Neural progenitor cell (in vitro differentiated cells): ENCODE data around the gene TACR1.

Source experiments
- CTCF ChIP-seq: fragments of 200-600 bp; sonication (generic); IDR thresholded peaks from 2 replicates; pipeline ENCODE4 v1.5.1; 2017; ENCODE audit warnings: antibody characterized with exemption, mild to moderate bottlenecking
- EZH2 ChIP-seq: fragments of 200-600 bp; sonication (generic); IDR thresholded peaks from 2 replicates; pipeline ENCODE4 v1.6.1; 2017; ENCODE audit warnings: antibody characterized with exemption, mild to moderate bottlenecking, moderate library complexity
- EZH2phosphoT487 ChIP-seq: fragments of 200-600 bp; sonication (generic); IDR thresholded peaks from 2 replicates; pipeline ENCODE4 v1.6.1; 2017; ENCODE audit warnings: antibody characterized with exemption

DNA sequence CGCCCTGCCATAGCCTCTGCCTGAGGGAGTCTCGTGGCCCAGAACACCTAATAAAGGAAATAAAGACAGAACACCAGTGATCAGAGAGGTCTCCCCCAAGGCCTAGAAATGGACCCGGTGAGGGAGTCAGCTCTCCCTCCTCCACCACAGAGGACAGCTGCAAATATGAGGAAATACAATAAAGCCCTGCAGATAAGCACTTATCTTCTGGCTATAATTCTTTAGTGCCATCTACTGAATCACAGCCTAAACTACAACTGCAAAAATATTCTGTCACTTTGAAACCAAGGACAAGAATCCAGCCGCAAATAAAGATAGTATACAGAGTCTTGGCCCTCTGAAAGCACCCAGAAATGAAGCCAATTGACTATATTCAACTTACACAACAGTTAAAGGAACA, 42.4 kb upstream of the TACR1 start:
- peak; percentile 49 for TF ChIP-seq CTCF
- TF ChIP-seq EZH2, result no peak
- TF ChIP-seq EZH2phosphoT487, result no peak
